Activated naive CD4-positive, alpha-beta T cell treated with anti-CD3 and anti-CD28 coated beads, Interleukin-2, amount 50 U/mL, for 16 hours (primary cell): ENCODE measurements around the gene C9orf50.
"Not testable (repeated sequence)": the region's sequence is repeated elsewhere in the genome, so short reads cannot be mapped to it uniquely, and the experiment has no call there.

Source experiments
- DNase-seq: peaks from one replicate; pipeline ENCODE4 v3.0.0-alpha.2; 2020

The C9orf50 gene

GRCh38 chr9:129609486-129610212 lies 11.3 kb downstream of the C9orf50 start:
- DNase-seq: peak; percentile 33

- no peak for DNase-seq
Measured at GRCh38 chr9:129608561-129609481, 12.1 kb downstream of the C9orf50 start.

GRCh38 chr9:129607027-129607387 lies 13.9 kb downstream of the C9orf50 start:
- no peak for DNase-seq

GRCh38 chr9:129606161-129607026 lies 14.5 kb downstream of the C9orf50 start:
- no peak for DNase-seq

GRCh38 chr9:129604766-129605163 lies 16.1 kb downstream of the C9orf50 start:
- DNase-seq: no peak

GRCh38 chr9:129604056-129604765 lies 16.7 kb downstream of the C9orf50 start:
- no peak for DNase-seq

GRCh38 chr9:129602598-129603415 lies 18.1 kb downstream of the C9orf50 start:
- DNase-seq: no peak

GRCh38 chr9:129601082-129601674 lies 19.7 kb downstream of the C9orf50 start:
- DNase-seq: no peak

- DNase-seq: no peak
Measured at GRCh38 chr9:129598089-129598596, 22.8 kb downstream of the C9orf50 start.

GRCh38 chr9:129597355-129598088 lies 23.4 kb downstream of the C9orf50 start:
- no peak for DNase-seq

GRCh38 chr9:129596541-129597331 lies 24.2 kb downstream of the C9orf50 start:
- DNase-seq: no peak

- no peak for DNase-seq
Measured at GRCh38 chr9:129595903-129596540, 24.9 kb downstream of the C9orf50 start.

GRCh38 chr9:129595311-129595741 lies 25.6 kb downstream of the C9orf50 start:
- no peak for DNase-seq

GRCh38 chr9:129594632-129595031 lies 26.3 kb downstream of the C9orf50 start:
- no peak for DNase-seq

- not testable (repeated sequence) for DNase-seq
Measured at GRCh38 chr9:129592790-129593189, 28.1 kb downstream of the C9orf50 start.

GRCh38 chr9:129591916-129592315 lies 29.0 kb downstream of the C9orf50 start:
- no peak for DNase-seq

- no peak for DNase-seq
Measured at GRCh38 chr9:129590466-129590865, 30.4 kb downstream of the C9orf50 start.

- DNase-seq: no peak
Measured at GRCh38 chr9:129587487-129588262, 33.2 kb downstream of the C9orf50 start.
